ENCODE measurements around the gene LRRC41. TPM values are rescaled to one million over a fixed set of nuclear protein-coding genes. Genes with fewer than 3 reads are reported as not detected.

Gene LRRC41
- total RNA-seq, 1 experiment from 2014 or later = 38.1 TPM

DNA sequence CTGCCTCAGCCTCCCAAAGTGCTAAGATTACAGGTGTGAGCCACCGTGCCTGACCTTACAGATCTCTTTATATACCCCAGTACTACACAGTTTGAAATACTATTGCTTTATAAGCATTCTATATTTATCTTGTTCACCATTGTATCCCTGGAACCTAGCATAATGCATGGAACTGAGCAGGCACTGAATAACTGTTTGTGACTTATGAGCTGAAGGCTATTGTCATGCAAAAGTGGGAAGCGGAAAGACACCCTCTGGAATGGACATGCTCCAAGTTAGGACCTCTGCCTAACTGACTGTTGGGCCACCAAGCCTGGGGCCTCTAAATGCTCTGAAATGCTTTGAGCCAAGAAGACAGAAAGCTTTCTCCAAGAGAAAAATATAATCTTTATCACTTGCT lies 8.1 kb downstream of the LRRC41 start:
- no peaks in the 10 kb centered on the region for H4K20me1 ChIP-seq (ENCODE audit: insufficient read depth)
- no peaks in the 10 kb centered on the region; a peak in 1 of 4 replicates for H3K4me1 ChIP-seq (ENCODE audit: control insufficient read depth in 1 of 2, insufficient read depth in 2 of 2, low read length in 2 of 2)
- H3K36me3 ChIP-seq (ENCODE audit: control insufficient read depth in 1 of 2, insufficient read depth in 2 of 2, low read length in 2 of 2) = peaks cover 6 to 26% of the 10 kb centered on the region in 2 experiments; a peak in 3 of 4 replicates
- no peak overlapping the region for H3K4me3 ChIP-seq (replicated peaks in 1 of 2; ENCODE audit: low read depth in 1 of 2, low read length in 2 of 2)
- RAD21 ChIA-PET (ENCODE audit: low non-redundant PET in 1 of 2, low total read pairs in 2 of 2, uncharacterized antibody in 2 of 2, unreplicated experiment in 2 of 2) = no interaction called here
- H2AFZ ChIP-seq (ENCODE audit: low read depth, low read length, poor library complexity, severe bottlenecking) = no peak overlapping the region
- H3K27ac ChIP-seq (ENCODE audit: low read depth, low read length) = no peak overlapping the region
- no peaks in the 10 kb centered on the region for H3K9me3 ChIP-seq (ENCODE audit: control insufficient read depth in 1 of 2, insufficient read depth in 1 of 2, low read depth in 1 of 2, low read length in 2 of 2)
- no peak for ATAC-seq
- H3K4me2 ChIP-seq (ENCODE audit: low read length) = no peak overlapping the region
- H3K9me2 ChIP-seq (ENCODE audit: insufficient read depth) = no peaks in the 10 kb centered on the region
- DNase-seq (ENCODE audit: low read depth, low spot score) = no peak
- no peaks in the 10 kb centered on the region for H3K27me3 ChIP-seq (ENCODE audit: insufficient read depth, low read length)
- H3K9ac ChIP-seq (ENCODE audit: low read length) = no peak overlapping the region
- CTCF ChIA-PET = no interaction called here
- H3K79me2 ChIP-seq (ENCODE audit: insufficient read depth, low read length) = peaks cover 21% of the 10 kb centered on the region
- no TSS peak for BruUV-seq (replicated peaks)
- TF ChIP-seq CBX3 (IDR thresholded peaks at IDR 0.05; ENCODE audit: low read depth) (no peak), ELF1 (IDR thresholded peaks at IDR 0.05; ENCODE audit: borderline replicate concordance, low read depth) (no peak), EGR1 (IDR thresholded peaks at IDR 0.05; ENCODE audit: low read depth) (no peak), ZFX (IDR thresholded peaks at IDR 0.05) (no peak), SP1 (IDR thresholded peaks at IDR 0.05; ENCODE audit: low read depth) (no peak), SIN3A (IDR thresholded peaks at IDR 0.05; ENCODE audit: low read depth) (no peak), YY1 (IDR thresholded peaks at IDR 0.05; ENCODE audit: extremely low read depth, insufficient replicate concordance, low read depth, low read length) (no peak), EZH2phosphoT487 (IDR thresholded peaks at IDR 0.05; ENCODE audit: borderline replicate concordance) (no peak), EZH2 (IDR thresholded peaks at IDR 0.05) (no peak), POLR2A (IDR thresholded peaks at IDR 0.05; ENCODE audit: borderline replicate concordance, extremely low read depth, insufficient read depth, insufficient read length) (no peak), CEBPB (IDR thresholded peaks at IDR 0.05; ENCODE audit: low read depth) (no peak), FOSL1 (IDR thresholded peaks at IDR 0.05; ENCODE audit: low read depth) (no peak)
- TF ChIP-seq, protein P1, sequence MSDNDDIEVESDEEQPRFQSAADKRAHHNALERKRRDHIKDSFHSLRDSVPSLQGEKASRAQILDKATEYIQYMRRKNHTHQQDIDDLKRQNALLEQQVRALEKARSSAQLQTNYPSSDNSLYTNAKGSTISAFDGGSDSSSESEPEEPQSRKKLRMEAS (IDR thresholded peaks at IDR 0.05) = no peak
- TF ChIP-seq, protein P2, sequence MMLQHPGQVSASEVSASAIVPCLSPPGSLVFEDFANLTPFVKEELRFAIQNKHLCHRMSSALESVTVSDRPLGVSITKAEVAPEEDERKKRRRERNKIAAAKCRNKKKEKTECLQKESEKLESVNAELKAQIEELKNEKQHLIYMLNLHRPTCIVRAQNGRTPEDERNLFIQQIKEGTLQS (IDR thresholded peaks at IDR 0.05) = no peak
- POLR2A ChIA-PET = no interaction called here
- intact Hi-C loops (cut with micrococcal nuclease) = no loop called here
